ENCODE data around the gene ALX4.

DNA sequence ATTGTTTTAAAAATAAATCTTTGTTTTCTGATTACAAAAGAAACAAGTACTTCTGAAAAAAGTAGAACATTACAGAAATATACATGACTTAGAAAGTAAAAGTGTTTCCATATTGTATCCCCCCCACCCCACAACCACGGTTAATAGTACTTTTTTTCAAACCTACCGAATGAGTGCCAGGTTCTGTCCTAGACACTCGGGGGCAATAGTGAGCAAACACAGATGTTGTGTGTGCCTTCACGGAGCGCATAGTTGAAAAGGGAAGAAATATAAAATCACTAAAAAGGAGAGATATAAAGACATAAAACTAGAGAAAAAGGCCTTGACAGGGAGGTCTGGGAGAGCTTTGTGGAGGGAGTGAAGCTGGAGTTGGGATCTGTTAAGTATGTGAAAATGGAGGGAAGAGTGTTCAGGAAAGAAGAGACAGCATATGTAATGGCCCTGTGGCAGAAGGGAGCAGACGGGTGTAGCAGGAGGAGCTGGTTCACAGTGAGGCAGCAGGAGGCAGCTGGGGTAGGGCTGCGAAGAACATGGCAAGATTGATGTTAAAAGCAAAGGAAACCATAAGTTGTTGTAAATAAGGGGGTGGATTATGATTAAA is 42.1 kb upstream of the ALX4 start:
- TF ChIP-seq ZFP36 (IDR thresholded peaks at IDR 0.05; ENCODE audit: borderline replicate concordance, partially characterized antibody) (no peak), CHD2 (IDR thresholded peaks at IDR 0.05; ENCODE audit: low read length, partially characterized antibody) (no peak), PHF8 (IDR thresholded peaks at IDR 0.05; ENCODE audit: borderline replicate concordance, low read depth) (no peak), RAD21 (conservative IDR thresholded peaks at IDR 0.05 in 1 of 2, IDR thresholded peaks at IDR 0.05 in 1 of 2) (peak; percentile 22 to 31; a peak in 2 of 5 replicates), CTCF (IDR thresholded peaks at IDR 0.05) (peak; percentile 38; the same call in 2 of the 3 replicates)

Data from A549 (cell line).